ENCODE results near the gene PDE9A.

The PDE9A gene

DNA sequence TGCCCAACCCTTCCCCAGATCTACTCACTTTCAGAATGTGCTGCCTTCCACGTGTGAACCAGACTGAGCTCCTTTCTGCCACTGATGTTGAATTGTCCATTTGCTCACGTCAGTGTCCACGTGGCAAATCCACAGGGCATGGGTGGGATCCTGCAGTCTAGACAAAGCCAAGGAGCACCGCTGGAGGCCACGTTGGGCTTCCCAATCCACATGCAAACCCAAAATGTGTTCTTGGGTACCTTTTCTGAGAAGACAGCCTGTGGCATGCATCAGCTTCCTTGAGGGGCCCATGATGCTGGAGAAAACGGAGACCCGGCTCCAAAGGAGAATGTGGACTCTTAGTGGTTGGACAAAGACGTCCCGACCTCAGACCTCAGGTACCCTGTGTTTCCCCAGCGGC lies 87.6 kb downstream of the PDE9A start:
- no peak for DNase-seq (ENCODE audit: extremely low spot score)
- POLR2A ChIA-PET = interaction anchor here (0.8 kb wide), 1 partner anchor 86 kb away, joined by 3 read pairs; no protein-coding TSS in a partner anchor
- no peak for TF ChIP-seq NFRKB (IDR thresholded peaks at IDR 0.05)
- CTCF ChIA-PET = no interaction called here

GRCh38 chr21:42744520-42745445 lies 91.4 kb downstream of the PDE9A start:
- no peak for DNase-seq (ENCODE audit: extremely low spot score)
- ChIA-PET CTCF (no interaction called here), POLR2A (no interaction called here)
- TF ChIP-seq FOXM1 (IDR thresholded peaks at IDR 0.05; ENCODE audit: borderline replicate concordance) (no peak), ARNT (IDR thresholded peaks at IDR 0.05) (no peak), FOXA1 (IDR thresholded peaks at IDR 0.05) (no peak), LEF1 (IDR thresholded peaks at IDR 0.05; ENCODE audit: borderline replicate concordance) (no peak), SUZ12 (IDR thresholded peaks at IDR 0.05) (no peak), TARDBP (IDR thresholded peaks at IDR 0.05) (no peak), SP1 (IDR thresholded peaks at IDR 0.05) (no peak), HDGF (IDR thresholded peaks at IDR 0.05; ENCODE audit: borderline replicate concordance) (no peak), CTBP1 (IDR thresholded peaks at IDR 0.05; ENCODE audit: borderline replicate concordance) (no peak), BHLHE40 (IDR thresholded peaks at IDR 0.05; ENCODE audit: borderline replicate concordance) (no peak), ZNF384 (IDR thresholded peaks at IDR 0.05) (no peak)
- TF ChIP-seq, protein P1, sequence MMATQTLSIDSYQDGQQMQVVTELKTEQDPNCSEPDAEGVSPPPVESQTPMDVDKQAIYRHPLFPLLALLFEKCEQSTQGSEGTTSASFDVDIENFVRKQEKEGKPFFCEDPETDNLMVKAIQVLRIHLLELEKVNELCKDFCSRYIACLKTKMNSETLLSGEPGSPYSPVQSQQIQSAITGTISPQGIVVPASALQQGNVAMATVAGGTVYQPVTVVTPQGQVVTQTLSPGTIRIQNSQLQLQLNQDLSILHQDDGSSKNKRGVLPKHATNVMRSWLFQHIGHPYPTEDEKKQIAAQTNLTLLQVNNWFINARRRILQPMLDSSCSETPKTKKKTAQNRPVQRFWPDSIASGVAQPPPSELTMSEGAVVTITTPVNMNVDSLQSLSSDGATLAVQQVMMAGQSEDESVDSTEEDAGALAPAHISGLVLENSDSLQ (IDR thresholded peaks at IDR 0.05) = no peak

DNA sequence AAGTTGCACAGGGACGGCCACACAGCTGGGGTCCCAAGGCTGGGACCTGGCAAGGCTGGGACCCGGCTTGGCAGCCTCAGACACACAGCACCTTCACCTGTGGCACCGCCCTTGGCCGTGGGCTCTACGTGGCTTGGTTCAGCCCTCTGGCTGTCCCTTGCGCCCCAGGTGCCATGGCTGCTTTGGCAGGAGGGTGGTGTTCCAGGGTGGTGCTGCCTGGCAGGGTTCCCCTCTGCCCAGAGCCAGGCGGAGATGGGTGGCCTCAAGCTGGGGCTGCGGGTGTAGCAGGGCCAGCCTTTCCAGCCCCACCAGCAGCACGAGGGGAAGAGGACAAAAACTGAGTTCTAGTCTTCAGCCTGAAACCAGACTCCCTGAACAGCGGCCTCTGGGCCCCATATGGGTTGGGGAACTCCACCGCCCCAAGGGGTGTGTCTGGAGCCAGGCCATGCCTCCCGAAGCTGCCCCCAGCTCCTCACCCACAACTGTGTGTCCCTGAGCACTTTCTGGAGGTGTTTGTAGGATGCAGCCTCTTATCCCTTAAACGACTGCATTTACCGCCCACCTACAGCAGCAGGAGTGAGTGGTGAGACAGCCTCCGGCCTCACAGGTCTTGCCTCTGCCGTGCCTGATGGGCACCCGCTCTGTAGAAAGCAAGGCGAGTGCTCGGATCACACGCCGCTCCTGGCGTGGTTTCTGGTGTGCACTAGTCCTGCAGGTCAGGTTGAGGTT lies 92.3 kb downstream of the PDE9A start:
- TF ChIP-seq ARNT (IDR thresholded peaks at IDR 0.05) = no peak
- no peak for TF ChIP-seq ZNF384 (IDR thresholded peaks at IDR 0.05)
- no peak for TF ChIP-seq L3MBTL2 (conservative IDR thresholded peaks at IDR 0.05)
- TF ChIP-seq FOXA1 (IDR thresholded peaks at IDR 0.05) = no peak
- no peak for TF ChIP-seq CTBP1 (IDR thresholded peaks at IDR 0.05; ENCODE audit: borderline replicate concordance)
- TF ChIP-seq TARDBP (IDR thresholded peaks at IDR 0.05) = no peak
- TF ChIP-seq LEF1 (IDR thresholded peaks at IDR 0.05; ENCODE audit: borderline replicate concordance) = no peak
- TF ChIP-seq SP1 (IDR thresholded peaks at IDR 0.05) = no peak
- no peak for TF ChIP-seq NFRKB (IDR thresholded peaks at IDR 0.05)
- no peak for TF ChIP-seq HDGF (IDR thresholded peaks at IDR 0.05; ENCODE audit: borderline replicate concordance)
- ChIA-PET CTCF (no interaction called here), POLR2A (no interaction called here)
- DNase-seq (ENCODE audit: extremely low spot score) = no peak

DNA sequence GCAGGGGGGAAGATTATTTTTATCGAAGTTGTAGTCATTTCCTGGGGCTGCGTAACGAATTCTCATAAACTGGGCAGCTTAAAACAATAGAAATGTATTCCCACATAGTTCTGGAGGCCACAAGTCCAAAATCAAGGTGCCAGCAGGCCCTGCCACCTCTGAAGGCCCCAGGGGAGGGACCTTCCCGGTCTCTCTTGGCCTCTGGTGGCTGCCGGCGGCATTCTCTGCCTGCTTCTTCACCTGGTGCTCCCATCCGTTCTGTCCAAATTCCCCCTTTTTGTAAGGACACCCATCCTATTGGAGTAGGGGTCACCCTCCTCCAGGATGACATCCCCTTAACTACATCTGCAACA lies 92.8 kb downstream of the PDE9A start:
- CTCF ChIA-PET = no interaction called here
- TF ChIP-seq FOXM1 (IDR thresholded peaks at IDR 0.05; ENCODE audit: borderline replicate concordance) = no peak
- TF ChIP-seq SUZ12 (IDR thresholded peaks at IDR 0.05) = no peak
- no peak for TF ChIP-seq HDGF (IDR thresholded peaks at IDR 0.05; ENCODE audit: borderline replicate concordance)
- no peak for TF ChIP-seq FOXK2 (IDR thresholded peaks at IDR 0.05)
- no peak for TF ChIP-seq SP1 (IDR thresholded peaks at IDR 0.05)
- TF ChIP-seq ZNF384 (IDR thresholded peaks at IDR 0.05) = no peak
- no peak for TF ChIP-seq TARDBP (IDR thresholded peaks at IDR 0.05)
- TF ChIP-seq FOXA1 (IDR thresholded peaks at IDR 0.05) = no peak
- TF ChIP-seq CTBP1 (IDR thresholded peaks at IDR 0.05; ENCODE audit: borderline replicate concordance) = no peak
- TF ChIP-seq L3MBTL2 (conservative IDR thresholded peaks at IDR 0.05) = no peak
- no peak for TF ChIP-seq NFRKB (IDR thresholded peaks at IDR 0.05)
- TF ChIP-seq ELF4 (IDR thresholded peaks at IDR 0.05) = no peak
- no peak for TF ChIP-seq LEF1 (IDR thresholded peaks at IDR 0.05; ENCODE audit: borderline replicate concordance)
- TF ChIP-seq BHLHE40 (IDR thresholded peaks at IDR 0.05; ENCODE audit: borderline replicate concordance) = no peak
- TF ChIP-seq, protein P1 (IDR thresholded peaks at IDR 0.05) = no peak
- no peak for TF ChIP-seq ARNT (IDR thresholded peaks at IDR 0.05)
- no peak for DNase-seq (ENCODE audit: extremely low spot score)
- POLR2A ChIA-PET = no interaction called here

DNA sequence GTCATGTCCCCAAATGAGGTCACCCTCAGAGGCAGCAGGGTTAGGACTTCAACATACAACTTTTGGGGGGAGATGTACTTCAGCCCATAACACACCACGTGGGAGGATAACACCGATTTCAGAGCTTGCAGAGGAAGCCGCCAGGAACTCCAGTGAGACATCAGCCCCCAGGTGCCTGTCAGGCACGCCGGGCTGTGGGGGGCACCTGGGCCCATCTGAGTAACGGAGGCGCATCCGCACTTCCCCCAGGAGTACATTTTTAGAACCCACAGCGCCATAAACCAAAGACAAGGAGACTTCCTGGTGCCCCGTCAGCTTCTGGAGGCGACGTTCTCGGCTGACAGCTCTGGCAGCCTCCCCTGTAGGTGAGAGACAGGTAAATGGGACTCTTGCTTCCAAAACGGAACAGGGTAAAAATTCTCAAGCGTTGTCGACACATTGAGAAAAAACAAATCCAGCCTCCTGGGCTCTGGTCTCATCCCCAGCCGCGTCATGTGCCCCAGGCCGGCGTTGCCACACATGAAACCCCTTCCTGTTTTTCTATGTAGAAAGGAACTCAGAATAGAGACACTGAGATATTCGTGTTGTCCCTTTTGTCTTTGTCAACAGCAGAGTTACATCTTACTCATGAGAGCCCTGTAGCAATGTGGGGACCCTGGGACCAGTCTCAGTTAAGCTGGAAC lies 93.3 kb downstream of the PDE9A start:
- ChIA-PET CTCF (no interaction called here), POLR2A (no interaction called here)
- TF ChIP-seq ZNF384 (IDR thresholded peaks at IDR 0.05) (no peak), ELF4 (IDR thresholded peaks at IDR 0.05) (no peak), ARNT (IDR thresholded peaks at IDR 0.05) (no peak), CTBP1 (IDR thresholded peaks at IDR 0.05; ENCODE audit: borderline replicate concordance) (no peak), FOXK2 (IDR thresholded peaks at IDR 0.05) (no peak), FOXM1 (IDR thresholded peaks at IDR 0.05; ENCODE audit: borderline replicate concordance) (no peak)
- DNase-seq (ENCODE audit: extremely low spot score) = no peak

GRCh38 chr21:42747276-42747701 lies 93.9 kb downstream of the PDE9A start:
- TF ChIP-seq L3MBTL2 (conservative IDR thresholded peaks at IDR 0.05) = no peak
- TF ChIP-seq CTBP1 (IDR thresholded peaks at IDR 0.05; ENCODE audit: borderline replicate concordance) = no peak
- no peak for TF ChIP-seq FOXK2 (IDR thresholded peaks at IDR 0.05)
- no peak for TF ChIP-seq ARNT (IDR thresholded peaks at IDR 0.05)
- no peak for TF ChIP-seq SP1 (IDR thresholded peaks at IDR 0.05)
- ChIA-PET POLR2A (no interaction called here), CTCF (no interaction called here)
- no peak for DNase-seq (ENCODE audit: extremely low spot score)
